Measurements from ENCODE around the gene ZNF175.
"Not testable (repeated sequence)": the region's sequence is repeated elsewhere in the genome, so short reads cannot be mapped to it uniquely, and the experiment has no call there.

The ZNF175 gene

DNA sequence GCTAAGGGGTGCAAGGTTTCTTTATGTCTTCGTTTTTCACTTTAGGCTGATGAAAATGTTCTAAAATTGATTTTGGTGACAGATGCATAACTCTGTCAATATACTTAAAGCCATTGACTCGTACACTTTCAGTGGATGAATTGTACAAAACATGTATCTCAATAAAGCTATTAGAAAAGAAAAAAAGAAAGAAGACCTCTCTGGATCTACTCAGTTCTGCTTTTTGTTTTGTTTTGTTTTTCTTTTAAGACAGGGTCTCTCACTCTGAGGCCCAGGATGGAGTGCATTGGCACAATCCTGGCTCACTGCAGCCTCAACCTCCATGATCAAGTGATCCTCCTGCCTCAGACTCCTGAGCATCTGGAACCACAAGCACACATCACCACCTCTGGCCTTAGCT is 55.6 kb downstream of the ZNF175 start:
- no peaks in the 10 kb centered on the region for H3K9me3 ChIP-seq
- DNase-seq: no peak
- H3K27me3 ChIP-seq: peaks cover 66% of the 10 kb centered on the region
- TF ChIP-seq, protein P1, sequence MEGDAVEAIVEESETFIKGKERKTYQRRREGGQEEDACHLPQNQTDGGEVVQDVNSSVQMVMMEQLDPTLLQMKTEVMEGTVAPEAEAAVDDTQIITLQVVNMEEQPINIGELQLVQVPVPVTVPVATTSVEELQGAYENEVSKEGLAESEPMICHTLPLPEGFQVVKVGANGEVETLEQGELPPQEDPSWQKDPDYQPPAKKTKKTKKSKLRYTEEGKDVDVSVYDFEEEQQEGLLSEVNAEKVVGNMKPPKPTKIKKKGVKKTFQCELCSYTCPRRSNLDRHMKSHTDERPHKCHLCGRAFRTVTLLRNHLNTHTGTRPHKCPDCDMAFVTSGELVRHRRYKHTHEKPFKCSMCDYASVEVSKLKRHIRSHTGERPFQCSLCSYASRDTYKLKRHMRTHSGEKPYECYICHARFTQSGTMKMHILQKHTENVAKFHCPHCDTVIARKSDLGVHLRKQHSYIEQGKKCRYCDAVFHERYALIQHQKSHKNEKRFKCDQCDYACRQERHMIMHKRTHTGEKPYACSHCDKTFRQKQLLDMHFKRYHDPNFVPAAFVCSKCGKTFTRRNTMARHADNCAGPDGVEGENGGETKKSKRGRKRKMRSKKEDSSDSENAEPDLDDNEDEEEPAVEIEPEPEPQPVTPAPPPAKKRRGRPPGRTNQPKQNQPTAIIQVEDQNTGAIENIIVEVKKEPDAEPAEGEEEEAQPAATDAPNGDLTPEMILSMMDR (IDR thresholded peaks at IDR 0.05; ENCODE audit: low read depth, low read length): no peak
- no peak overlapping the region for H3K4me3 ChIP-seq (ENCODE audit: low read depth, low read length)
- no peaks in the 10 kb centered on the region for H3K36me3 ChIP-seq
- no peaks in the 10 kb centered on the region for H3K4me1 ChIP-seq

DNA sequence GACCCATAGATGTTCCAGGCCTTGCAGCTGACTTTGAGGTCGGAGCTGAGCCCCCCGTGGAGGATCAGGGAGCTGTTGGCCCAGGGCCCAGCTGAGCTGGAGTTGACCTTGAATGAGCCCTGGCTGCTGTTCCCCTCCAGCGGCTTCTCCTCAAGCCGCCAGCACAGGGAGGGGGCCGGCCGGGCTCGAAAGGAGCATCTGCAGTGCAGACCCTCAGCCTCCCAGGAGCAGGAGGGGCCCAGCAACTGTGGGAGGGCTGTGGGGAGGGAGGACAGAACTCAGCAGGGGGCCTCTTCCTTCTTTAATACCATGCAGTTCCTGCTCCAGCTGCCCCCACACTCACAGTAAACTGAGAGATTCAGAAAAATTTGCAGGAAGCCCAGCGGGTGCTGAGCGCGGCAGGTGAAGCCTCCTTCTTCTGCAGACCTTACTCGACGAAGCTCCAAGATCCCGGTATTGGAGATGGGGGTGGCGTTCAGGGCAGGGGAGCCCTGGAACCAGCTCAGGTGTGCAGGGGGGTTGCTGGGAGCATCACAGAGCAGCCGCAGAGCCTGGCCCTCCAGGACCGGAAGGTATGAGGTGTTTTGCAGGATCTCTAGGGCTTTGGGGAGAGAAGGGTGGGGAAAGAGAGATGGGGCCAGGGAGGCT is 56.5 kb downstream of the ZNF175 start:
- Histone ChIP-seq H3K9me3 (no peaks in the 10 kb centered on the region), H3K4me1 (no peaks in the 10 kb centered on the region), H3K27me3 (peaks cover 66% of the 10 kb centered on the region), H3K4me3 (ENCODE audit: low read depth, low read length) (no peak overlapping the region), H3K36me3 (no peaks in the 10 kb centered on the region)
- TF ChIP-seq, protein P1 (IDR thresholded peaks at IDR 0.05; ENCODE audit: low read depth, low read length): no peak
- DNase-seq: no peak

DNA sequence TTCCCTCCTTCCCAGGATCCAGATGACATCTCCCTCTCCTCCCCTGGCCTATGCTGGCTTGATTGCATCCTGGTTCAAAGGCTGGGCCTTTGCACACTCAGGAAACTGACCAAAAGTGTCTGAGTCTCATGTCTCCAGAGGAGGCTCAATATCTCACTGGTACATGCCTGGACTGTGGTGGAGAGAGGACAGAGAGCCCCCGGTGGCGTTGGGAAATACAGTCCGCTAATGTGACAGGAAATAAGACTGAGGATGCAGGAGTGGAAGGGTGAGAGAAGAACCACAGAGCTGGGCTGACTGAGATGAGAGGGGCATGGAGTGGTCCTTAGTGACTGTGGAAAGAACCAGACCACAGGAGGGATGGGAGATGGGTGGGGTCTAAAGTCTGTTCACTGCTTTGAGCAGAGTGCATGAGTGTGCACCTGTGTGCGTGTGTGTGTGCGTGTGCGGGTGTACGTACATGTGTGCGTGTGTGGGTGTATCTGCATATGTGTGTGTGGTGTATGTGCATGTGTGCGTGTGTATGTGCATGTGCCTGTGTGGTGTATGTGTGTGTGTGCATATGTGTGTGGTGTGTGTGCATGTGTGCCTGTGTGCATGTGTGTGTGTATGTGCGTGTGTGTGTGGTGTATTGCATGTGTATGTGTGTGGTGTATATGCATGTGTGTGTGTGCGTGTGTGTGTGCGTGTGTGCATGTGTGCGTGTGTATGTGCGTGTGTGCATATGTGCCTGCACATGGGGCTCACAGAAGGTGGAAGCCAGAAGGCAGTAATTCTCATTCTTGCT is 57.3 kb downstream of the ZNF175 start:
- no peak overlapping the region for H3K4me3 ChIP-seq (ENCODE audit: low read depth, low read length)
- H3K27me3 ChIP-seq: peaks cover 65% of the 10 kb centered on the region
- TF ChIP-seq, protein P1 (IDR thresholded peaks at IDR 0.05; ENCODE audit: low read depth, low read length): no peak
- DNase-seq: no peak
- H3K9me3 ChIP-seq: no peaks in the 10 kb centered on the region
- no peaks in the 10 kb centered on the region for H3K4me1 ChIP-seq
- H3K36me3 ChIP-seq: no peaks in the 10 kb centered on the region

DNA sequence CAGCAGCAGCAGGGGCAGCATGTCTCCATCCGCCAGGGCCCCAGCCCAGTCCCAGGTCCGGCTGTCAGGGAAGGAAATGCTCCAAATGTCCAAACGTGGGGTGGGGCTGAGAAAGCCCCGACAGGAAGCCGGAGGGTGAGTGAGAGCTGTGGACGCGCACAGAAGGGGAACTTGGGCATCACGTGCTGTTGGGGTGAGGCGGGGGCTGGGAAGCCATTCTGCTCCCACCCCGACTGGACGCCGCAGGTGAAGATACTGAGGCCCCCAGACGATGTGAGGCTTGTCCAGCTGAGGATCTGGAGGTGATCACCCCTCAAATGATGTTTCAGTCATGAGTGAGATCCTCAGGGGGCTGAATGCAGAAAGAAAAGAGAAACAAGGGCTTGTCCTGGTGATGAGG is 59.2 kb downstream of the ZNF175 start, which contains the start of gene SIGLEC5:
Gene SIGLEC5 (minus strand): TSS at position 87 of the 400 bp plus-strand sequence. CDS start 66 bp downstream, at position 21.
- H3K36me3 ChIP-seq, DNase-seq: not testable (repeated sequence)
- H3K27me3 ChIP-seq: peaks cover 48% of the 10 kb centered on the region

DNA sequence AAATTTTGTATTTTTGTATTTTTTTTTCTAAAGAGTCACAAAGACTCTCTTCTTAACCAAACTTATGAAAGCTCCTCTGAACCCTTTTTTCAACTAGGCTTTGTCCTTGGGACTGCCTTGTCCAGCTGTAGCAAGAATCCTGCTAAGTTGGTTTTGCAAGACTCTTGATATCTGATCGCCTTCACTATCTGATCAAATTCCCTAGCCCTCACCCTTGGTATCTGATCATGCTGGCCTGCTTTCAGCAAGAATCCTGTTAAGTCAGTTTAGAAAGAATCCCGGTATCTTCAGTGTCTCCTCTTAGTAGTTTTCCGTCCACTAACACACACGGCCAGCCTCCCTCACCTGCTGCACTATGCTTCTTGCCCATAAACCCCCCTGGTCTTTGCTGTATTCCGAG is 61.0 kb downstream of the ZNF175 start:
- H3K27me3 ChIP-seq: peaks cover 31% of the 10 kb centered on the region
- H3K9me3 ChIP-seq: no peaks in the 10 kb centered on the region
- no peaks in the 10 kb centered on the region for H3K4me1 ChIP-seq
- TF ChIP-seq, protein P1 (IDR thresholded peaks at IDR 0.05; ENCODE audit: low read depth, low read length): no peak
- no peak overlapping the region for H3K4me3 ChIP-seq (ENCODE audit: low read depth, low read length)
- H3K36me3 ChIP-seq: no peaks in the 10 kb centered on the region
- DNase-seq: no peak

More for the DNA sequence above, 59.2 kb downstream of the ZNF175 start, which contains the start of gene SIGLEC5:
- H3K4me3 ChIP-seq (ENCODE audit: low read depth, low read length); H3K9me3 ChIP-seq; H3K4me1 ChIP-seq: not testable (repeated sequence)

DNA sequence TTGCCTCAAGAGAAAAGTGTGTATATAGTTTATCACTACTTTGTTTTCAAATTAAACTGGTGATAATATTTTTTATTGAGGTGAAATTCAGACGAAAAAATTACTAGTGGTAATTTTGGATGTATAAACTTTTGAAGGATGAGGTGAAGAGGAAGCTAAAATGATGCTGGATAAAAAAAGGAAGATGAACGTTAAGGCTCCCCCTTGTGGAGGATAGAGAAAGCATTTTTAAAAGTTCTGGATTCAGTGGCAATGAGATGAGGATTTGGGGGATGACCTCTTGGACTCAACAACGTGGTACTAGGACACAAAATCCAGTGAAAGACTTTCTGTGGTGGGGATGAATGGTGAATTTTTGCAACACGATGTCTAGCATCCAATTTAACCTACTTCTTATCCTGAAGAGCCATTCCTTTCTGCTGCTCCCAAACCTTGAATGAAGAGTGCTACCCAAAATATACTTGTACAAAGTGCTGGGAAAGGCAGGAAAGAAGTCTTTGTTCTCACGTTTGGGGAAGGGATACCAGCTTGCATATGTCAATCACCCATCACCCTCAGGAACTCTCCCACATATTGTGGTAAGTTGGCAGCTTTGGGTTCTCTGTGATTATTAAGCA is 66.4 kb downstream of the ZNF175 start:
- H3K4me3 ChIP-seq (ENCODE audit: low read depth, low read length): no peak overlapping the region
- TF ChIP-seq, protein P1 (IDR thresholded peaks at IDR 0.05; ENCODE audit: low read depth, low read length): peak; percentile 66

More for the DNA sequence above, 66.4 kb downstream of the ZNF175 start:
- H3K9me3 ChIP-seq: no peaks in the 10 kb centered on the region
- peaks cover 19% of the 10 kb centered on the region for H3K27me3 ChIP-seq
- no peaks in the 10 kb centered on the region for H3K36me3 ChIP-seq
- no peak for DNase-seq
- no peaks in the 10 kb centered on the region for H3K4me1 ChIP-seq

Data from BE2C (cell line).